ENCODE results near the gene NINJ2. TPM values are rescaled to one million over a fixed set of nuclear protein-coding genes. Genes with fewer than 3 reads are reported as not detected.

NINJ2 gene
- total RNA-seq, 6 experiments from 2014 or later: 6.4 to 17.7 (median 12.5) TPM

- Histone ChIP-seq H3K4me1 (peaks cover 0 to 5% (median 0%) of the 10 kb centered on the region in 4 donors), H3K27ac (peak overlapping the region in 2 of 3 donors; percentile 59 to 63), H3K27me3 (no peaks in the 10 kb centered on the region), H3K4me3 (peak overlapping the region in 1 of 3 donors; percentile 10), H3K36me3 (no peaks in the 10 kb centered on the region), H3K9me3 (no peaks in the 10 kb centered on the region)
- intact Hi-C loops (cut with DNase I): loop anchor here in 1 of 2 donors (10.0 kb wide), 1 partner anchor 253 kb away; no protein-coding TSS in a partner anchor
- 44% methylated on average over 16 of the region's 19 CpGs for WGBS (ENCODE audit: insufficient coverage, low coverage, low lambda C conversion rate, missing lambda C conversion rate)
- DNase-seq: peak in 2 of 3 donors; percentile 63 to 74
- TF ChIP-seq CTCF (IDR thresholded peaks at IDR 0.05) (no peak), POLR2A (IDR thresholded peaks at IDR 0.05) (no peak)
- ATAC-seq: peak; percentile 53 to 72 (median 56)
Measured at GRCh38 chr12:561908-562593, 101.2 kb downstream of the NINJ2 start.

- no peak for TF ChIP-seq CTCF (IDR thresholded peaks at IDR 0.05)
- TF ChIP-seq POLR2A (IDR thresholded peaks at IDR 0.05): no peak
- Histone ChIP-seq H3K9me3 (no peaks in the 10 kb centered on the region), H3K27me3 (no peaks in the 10 kb centered on the region), H3K4me1 (peaks cover 0 to 5% (median 0%) of the 10 kb centered on the region in 4 donors), H3K27ac (no peak overlapping the region), H3K36me3 (no peaks in the 10 kb centered on the region), H3K4me3 (no peak overlapping the region)
- ATAC-seq (no peak), DNase-seq (no peak)
- WGBS (ENCODE audit: insufficient coverage, low coverage, low lambda C conversion rate, missing lambda C conversion rate): 88% methylated on average over 4 of the region's 14 CpGs
- intact Hi-C loops (cut with DNase I): loop anchor here in 1 of 2 donors (10.0 kb wide), 1 partner anchor 253 kb away; no protein-coding TSS in a partner anchor
Measured at GRCh38 chr12:561391-561705, 101.9 kb downstream of the NINJ2 start.

GRCh38 chr12:560691-561390 is 102.4 kb downstream of the NINJ2 start:
- no peak for ATAC-seq
- H3K36me3 ChIP-seq: no peaks in the 10 kb centered on the region
- intact Hi-C loops (cut with DNase I): loop anchor here in 1 of 2 donors (10.0 kb wide), 1 partner anchor 254 kb away; no protein-coding TSS in a partner anchor

GRCh38 chr12:559906-560455 is 103.3 kb downstream of the NINJ2 start:
- H3K27me3 ChIP-seq: no peaks in the 10 kb centered on the region
- no peaks in the 10 kb centered on the region for H3K36me3 ChIP-seq
- H3K4me3 ChIP-seq: no peak overlapping the region
- ATAC-seq (no peak), DNase-seq (no peak)
- 61% methylated on average over 6 of the region's 14 CpGs for WGBS (ENCODE audit: insufficient coverage, low coverage, low lambda C conversion rate, missing lambda C conversion rate)
- TF ChIP-seq POLR2A (IDR thresholded peaks at IDR 0.05) (no peak), CTCF (IDR thresholded peaks at IDR 0.05) (no peak)
- intact Hi-C loops (cut with DNase I): loop anchor here in 1 of 2 donors (10.0 kb wide), 1 partner anchor 255 kb away; no protein-coding TSS in a partner anchor
- H3K27ac ChIP-seq: no peak overlapping the region
- H3K4me1 ChIP-seq: peaks cover 0 to 5% (median 0%) of the 10 kb centered on the region in 4 donors
- H3K9me3 ChIP-seq: no peaks in the 10 kb centered on the region

More at GRCh38 chr12:560691-561390, 102.4 kb downstream of the NINJ2 start:
- TF ChIP-seq CTCF (IDR thresholded peaks at IDR 0.05) (no peak), POLR2A (IDR thresholded peaks at IDR 0.05) (no peak)
- Histone ChIP-seq H3K27ac (no peak overlapping the region), H3K9me3 (no peaks in the 10 kb centered on the region), H3K27me3 (no peaks in the 10 kb centered on the region), H3K4me3 (no peak overlapping the region), H3K4me1 (peaks cover 0 to 5% (median 0%) of the 10 kb centered on the region in 4 donors)
- DNase-seq: no peak
- 84% methylated on average over 11 of the region's 19 CpGs for WGBS (ENCODE audit: insufficient coverage, low coverage, low lambda C conversion rate, missing lambda C conversion rate)

Data from right lobe of liver (tissue), 6 donors.